Prostate gland (tissue), 2 donors: ENCODE data around the gene THAP9.

Experiments
- POLR2A ChIP-seq: fragments of 450-650 bp; IDR thresholded peaks from one replicate; pipeline ENCODE4 v1.6.1; 2016; ENCODE audit warnings: antibody characterized with exemption, mild to moderate bottlenecking
- POLR2AphosphoS5 ChIP-seq: sonication (generic); formaldehyde crosslinking; IDR thresholded peaks from one replicate; pipeline ENCODE4 v1.6.1; 2017; ENCODE audit warnings: antibody characterized with exemption
- TF ChIP-seq, protein P1 (sequence below), 4 experiments: fragments of 200-600 bp in 2 of 4; fragments of 450-650 bp in 2 of 4; sonication (generic) in 2 of 4; IDR thresholded peaks; 1 replicate in 3 of 4; 2 replicates in 1 of 4; pipeline ENCODE4 v1.5.1; 2016 to 2019; ENCODE audit warnings: antibody characterized with exemption in 4 of 4, mild to moderate bottlenecking in 2 of 4, moderate library complexity in 2 of 4

DNA sequence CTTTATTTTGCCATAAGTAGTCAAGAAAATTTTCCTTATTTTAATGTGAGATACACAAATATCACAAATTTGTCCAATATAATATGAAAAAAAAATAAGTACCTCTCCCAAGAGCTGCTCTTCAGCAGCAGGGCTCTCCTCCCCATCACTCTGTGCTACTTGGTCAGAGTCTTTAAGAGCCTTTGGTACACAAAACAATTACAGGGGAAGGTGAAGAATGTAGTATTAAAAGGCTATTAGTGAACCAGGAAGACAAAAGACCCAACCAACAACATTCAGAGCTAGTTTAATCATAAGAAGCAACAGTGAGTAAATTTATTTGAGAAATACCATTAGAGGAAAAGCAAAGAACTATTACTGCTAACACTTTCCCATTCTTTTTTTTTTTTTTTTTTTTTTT lies 39.0 kb upstream of the THAP9 start:
- TF ChIP-seq, protein P1, sequence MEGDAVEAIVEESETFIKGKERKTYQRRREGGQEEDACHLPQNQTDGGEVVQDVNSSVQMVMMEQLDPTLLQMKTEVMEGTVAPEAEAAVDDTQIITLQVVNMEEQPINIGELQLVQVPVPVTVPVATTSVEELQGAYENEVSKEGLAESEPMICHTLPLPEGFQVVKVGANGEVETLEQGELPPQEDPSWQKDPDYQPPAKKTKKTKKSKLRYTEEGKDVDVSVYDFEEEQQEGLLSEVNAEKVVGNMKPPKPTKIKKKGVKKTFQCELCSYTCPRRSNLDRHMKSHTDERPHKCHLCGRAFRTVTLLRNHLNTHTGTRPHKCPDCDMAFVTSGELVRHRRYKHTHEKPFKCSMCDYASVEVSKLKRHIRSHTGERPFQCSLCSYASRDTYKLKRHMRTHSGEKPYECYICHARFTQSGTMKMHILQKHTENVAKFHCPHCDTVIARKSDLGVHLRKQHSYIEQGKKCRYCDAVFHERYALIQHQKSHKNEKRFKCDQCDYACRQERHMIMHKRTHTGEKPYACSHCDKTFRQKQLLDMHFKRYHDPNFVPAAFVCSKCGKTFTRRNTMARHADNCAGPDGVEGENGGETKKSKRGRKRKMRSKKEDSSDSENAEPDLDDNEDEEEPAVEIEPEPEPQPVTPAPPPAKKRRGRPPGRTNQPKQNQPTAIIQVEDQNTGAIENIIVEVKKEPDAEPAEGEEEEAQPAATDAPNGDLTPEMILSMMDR (IDR thresholded peaks at IDR 0.05) = no peak
- TF ChIP-seq POLR2A (no peak), POLR2AphosphoS5 (no peak)
